ENCODE results near the gene ABHD12. TPM values are rescaled to one million over a fixed set of nuclear protein-coding genes. Genes with fewer than 3 reads are reported as not detected.
A peak's percentile ranks its signal among the peaks of the same experiment; 100 is the strongest.

The ABHD12 gene
- total RNA-seq (10 to 100 TPM; 15.6 to 43.8 (median 26.5) TPM), polyA plus RNA-seq (10 to 100 TPM; 25.0 to 34.3 TPM)
- long read RNA-seq, donor 1, transcript ABHD12-201 (13 exons, 2,117 nt): major isoform, 73 of 118 reads
- long read RNA-seq, donor 1, transcript ABHD12-202 (13 exons, 1,725 nt): minor isoform, 6 of 118 reads
- long read RNA-seq, donor 1, partial matches to known transcripts: 3 of 118 reads
- long read RNA-seq, donor 1, other reads (novel, unspliced or antisense): 36 of 118 reads
- long read RNA-seq, donor 2, transcript ABHD12-201 (13 exons, 2,117 nt): major isoform, 15 of 27 reads
- long read RNA-seq, donor 2, partial matches to known transcripts: 6 of 27 reads
- long read RNA-seq, donor 2, other reads (novel, unspliced or antisense): 6 of 27 reads
- long read RNA-seq, donor 3, transcript ABHD12-201 (13 exons, 2,117 nt): major isoform, 112 of 157 reads
- long read RNA-seq, donor 3, partial matches to known transcripts: 6 of 157 reads
- long read RNA-seq, donor 3, other reads (novel, unspliced or antisense): 35 of 157 reads

- intact Hi-C loops (cut with DNase I): loop anchor here in 9 of 10 donors (5.0 to 10.0 kb wide), 10 partner anchors 76 to 326 kb away; partner anchors contain the start of genes ENTPD6 (in 8 of the 9), ZNF337 (in 2 of the 9) and NANP (in 1 of the 9)
- DNase-seq (peak; percentile 96 to 98 (median 98)), ATAC-seq (peak; percentile 99 to 100 (median 100))
- H3K27ac ChIP-seq: peak within 1 kb of the TSS; percentile 48 to 93 (median 88)
- no peaks in the 10 kb centered on the region for H3K27me3 ChIP-seq
- 1 to 2% (median 1%) methylated on average over 35 to 91 of the region's 91 CpGs for WGBS, 4 donors
- H3K4me3 ChIP-seq: peak within 1 kb of the TSS; percentile 67 to 97 (median 87)
- no peaks in the 10 kb centered on the region for H3K36me3 ChIP-seq
- H3K9me3 ChIP-seq: no peaks in the 10 kb centered on the region
- peaks cover 0 to 19% (median 7%) of the 10 kb centered on the region in 12 donors for H3K4me1 ChIP-seq
- TF ChIP-seq CTCF (IDR thresholded peaks at IDR 0.05) (peak in 1 of 12 donors; percentile 4), POLR2A (IDR thresholded peaks at IDR 0.05) (peak; percentile 49 to 51)
These were observed at the start of gene ABHD12 for GRCh38 chr20:25390538-25391528. Gene ABHD12, minus strand, starts transcription at chr20:25390835. Its CDS starts 132 bp downstream, at chr20:25390703.

GRCh38 chr20:25439328-25439727 lies 48.7 kb upstream of the ABHD12 start:
- no peak for TF ChIP-seq CTCF (IDR thresholded peaks at IDR 0.05)
- ATAC-seq (no peak), DNase-seq (no peak)
- Histone ChIP-seq H3K27me3 (no peaks in the 10 kb centered on the region), H3K27ac (no peak overlapping the region), H3K9me3 (no peaks in the 10 kb centered on the region), H3K36me3 (no peaks in the 10 kb centered on the region), H3K4me1 (peaks cover 0 to 4% (median 0%) of the 10 kb centered on the region in 12 donors), H3K4me3 (no peak overlapping the region)
- WGBS, 4 donors: 83 to 89% (median 86%) methylated on average over 3 of the region's 3 CpGs
- intact Hi-C loops (cut with DNase I): no loop called here

- Histone ChIP-seq H3K4me3 (no peak overlapping the region), H3K27me3 (no peaks in the 10 kb centered on the region), H3K36me3 (no peaks in the 10 kb centered on the region), H3K4me1 (peaks cover 0 to 4% (median 0%) of the 10 kb centered on the region in 12 donors), H3K27ac (no peak overlapping the region), H3K9me3 (no peaks in the 10 kb centered on the region)
- DNase-seq (no peak), ATAC-seq (peak in 2 of 4 donors; percentile 27 to 57)
- WGBS, 4 donors: 34 to 41% (median 39%) methylated on average over 4 of the region's 4 CpGs
- intact Hi-C loops (cut with DNase I): no loop called here
- no peak for TF ChIP-seq POLR2A (IDR thresholded peaks at IDR 0.05)
These were observed 46.5 kb upstream of the ABHD12 start for GRCh38 chr20:25437153-25437581.

- H3K4me3 ChIP-seq: no peak overlapping the region
- peaks cover 0 to under 1% (median 0%) of the 10 kb centered on the region in 12 donors for H3K9me3 ChIP-seq
- TF ChIP-seq POLR2A (IDR thresholded peaks at IDR 0.05): no peak
- no peak for TF ChIP-seq CTCF (IDR thresholded peaks at IDR 0.05)
- ATAC-seq (no peak), DNase-seq (no peak)
- H3K27me3 ChIP-seq: no peaks in the 10 kb centered on the region
- no peaks in the 10 kb centered on the region for H3K36me3 ChIP-seq
- no peaks in the 10 kb centered on the region for H3K4me1 ChIP-seq
- 92 to 96% (median 95%) methylated on average over 3 of the region's 3 CpGs for WGBS, 4 donors
- intact Hi-C loops (cut with DNase I): no loop called here
- H3K27ac ChIP-seq: no peak overlapping the region
These were observed 33.9 kb upstream of the ABHD12 start for GRCh38 chr20:25424536-25424935.

All from heart left ventricle (tissue), 16 donors.